Neural crest cell (in vitro differentiated cells): ENCODE measurements around the gene SPOCK2. TPM values are rescaled to one million over a fixed set of nuclear protein-coding genes. Genes with fewer than 3 reads are reported as not detected.
A peak's percentile ranks its signal among the peaks of the same experiment; 100 is the strongest.

Experiments
- DNase-seq: peaks from one replicate; pipeline ENCODE4 v3.0.0; 2021; ENCODE audit warnings: low read depth, mixed read lengths, low spot score
- H3K27ac Mint-ChIP-seq: one replicate; pipeline ENCODE4 v1.8.0; 2021; ENCODE audit warnings: mild to moderate bottlenecking, mixed read lengths; ENCODE audit not compliant: unreplicated experiment
- H3K27me3 Mint-ChIP-seq: 2 replicates; pipeline ENCODE4 v1.8.0; 2021; ENCODE audit warnings: low read depth, mild to moderate bottlenecking, mixed read lengths
- H3K36me3 Mint-ChIP-seq: 2 replicates; pipeline ENCODE4 v1.8.0; 2021; ENCODE audit warnings: low read depth, mild to moderate bottlenecking, mixed read lengths
- H3K4me1 Mint-ChIP-seq: 2 replicates; pipeline ENCODE4 v1.8.0; 2021; ENCODE audit warnings: mixed read lengths
- H3K4me3 Mint-ChIP-seq: one replicate; pipeline ENCODE4 v1.8.0; 2021; ENCODE audit warnings: mild to moderate bottlenecking, mixed read lengths
- H3K9me3 Mint-ChIP-seq: 2 replicates; pipeline ENCODE4 v1.8.0; 2021; ENCODE audit warnings: mixed read lengths
- CTCF ChIP-seq: fragments of 200-600 bp; sonication (generic); conservative IDR thresholded peaks from 2 replicates; pipeline ENCODE4 v1.5.0; 2021; ENCODE audit warnings: antibody characterized with exemption, mild to moderate bottlenecking
- total RNA-seq: library from RNA; stranded (reverse); gene quantifications from 2 replicates; pipeline ENCODE4 v1.2.1, GENCODE V29; 2021

Gene SPOCK2
- total RNA-seq, 1 donor from 2014 or later, result 1.4 TPM

- DNase-seq, result no peak
- no peak for TF ChIP-seq CTCF
- H3K4me3 Mint-ChIP-seq, result no peak overlapping the region
- no peak overlapping the region for H3K27ac Mint-ChIP-seq
- H3K27me3 Mint-ChIP-seq, result no peaks in the 10 kb centered on the region
- no peaks in the 10 kb centered on the region for H3K9me3 Mint-ChIP-seq
- H3K36me3 Mint-ChIP-seq, result no peaks in the 10 kb centered on the region
- H3K4me1 Mint-ChIP-seq, result peaks cover 38% of the 10 kb centered on the region
Measured at GRCh38 chr10:72030762-72031543, 57.4 kb downstream of the SPOCK2 start.

GRCh38 chr10:72029414-72029813 lies 58.9 kb downstream of the SPOCK2 start:
- Mint-ChIP-seq H3K4me1 (peaks cover 36% of the 10 kb centered on the region), H3K4me3 (no peak overlapping the region), H3K27me3 (no peaks in the 10 kb centered on the region), H3K9me3 (no peaks in the 10 kb centered on the region), H3K36me3 (no peaks in the 10 kb centered on the region), H3K27ac (no peak overlapping the region)
- TF ChIP-seq CTCF, result no peak
- DNase-seq, result no peak

GRCh38 chr10:72027498-72027897 lies 60.9 kb downstream of the SPOCK2 start:
- peaks cover 25% of the 10 kb centered on the region for H3K4me1 Mint-ChIP-seq
- no peaks in the 10 kb centered on the region for H3K36me3 Mint-ChIP-seq
- no peak for TF ChIP-seq CTCF
- H3K27ac Mint-ChIP-seq, result no peak overlapping the region
- no peak for DNase-seq
- no peaks in the 10 kb centered on the region for H3K27me3 Mint-ChIP-seq
- H3K4me3 Mint-ChIP-seq, result no peak overlapping the region
- no peaks in the 10 kb centered on the region for H3K9me3 Mint-ChIP-seq

GRCh38 chr10:72026278-72027111 lies 61.9 kb downstream of the SPOCK2 start:
- H3K27ac Mint-ChIP-seq, result peak overlapping the region; percentile 6
- TF ChIP-seq CTCF, result no peak
- peaks cover 25% of the 10 kb centered on the region for H3K4me1 Mint-ChIP-seq
- no peaks in the 10 kb centered on the region for H3K9me3 Mint-ChIP-seq
- no peak overlapping the region for H3K4me3 Mint-ChIP-seq
- DNase-seq, result no peak
- H3K36me3 Mint-ChIP-seq, result no peaks in the 10 kb centered on the region
- no peaks in the 10 kb centered on the region for H3K27me3 Mint-ChIP-seq

- H3K27ac Mint-ChIP-seq, result peak overlapping the region; percentile 87
- TF ChIP-seq CTCF, result no peak
- no peak for DNase-seq
Measured at GRCh38 chr10:72025832-72026231, 62.5 kb downstream of the SPOCK2 start.

More at GRCh38 chr10:72025832-72026231, 62.5 kb downstream of the SPOCK2 start:
- Mint-ChIP-seq H3K9me3 (no peaks in the 10 kb centered on the region), H3K27me3 (no peaks in the 10 kb centered on the region), H3K4me1 (peaks cover 21% of the 10 kb centered on the region), H3K4me3 (no peak overlapping the region), H3K36me3 (no peaks in the 10 kb centered on the region)
